H1 (cell line): ENCODE data around the gene SF3A2. TPM values are rescaled to one million over a fixed set of nuclear protein-coding genes. Genes with fewer than 3 reads are reported as not detected.

Experiments
- BCL11A ChIP-seq, 2 experiments: IDR thresholded peaks; one replicate each; pipeline ENCODE4 v1.6.1; 2011; ENCODE audit warnings: low read depth in 2 of 2, low read length in 2 of 2, mild to moderate bottlenecking in 2 of 2
- BRCA1 ChIP-seq: IDR thresholded peaks from 2 replicates; pipeline ENCODE4 v1.6.1; 2012; ENCODE audit warnings: low read depth, low read length, improper control_type of control experiment
- CBX5 ChIP-seq: fragments of 300-800, 300-1000 bp; sonication (generic); IDR thresholded peaks from 2 replicates; pipeline ENCODE4 v1.7.1; 2016; ENCODE audit warnings: antibody characterized with exemption, low read length, low read depth
- E2F6 ChIP-seq: IDR thresholded peaks from 2 replicates; pipeline ENCODE4 v1.6.1; 2012; ENCODE audit warnings: inconsistent platforms
- EGR1 ChIP-seq: IDR thresholded peaks from 2 replicates; pipeline ENCODE4 v1.6.1; 2011; ENCODE audit warnings: low read depth, low read length, borderline replicate concordance
- NANOG ChIP-seq: IDR thresholded peaks from 2 replicates; pipeline ENCODE4 v1.6.1; 2011; ENCODE audit warnings: low read length, low read depth, mild to moderate bottlenecking, inconsistent platforms; ENCODE audit not compliant: insufficient read depth, poor library complexity, severe bottlenecking
- POLR2A ChIP-seq, 2 experiments: IDR thresholded peaks; 1 replicate in 1 of 2; 2 replicates in 1 of 2; pipeline ENCODE4 v1.6.1; 2011; ENCODE audit warnings: low read depth in 2 of 2, low read length in 2 of 2, mild to moderate bottlenecking in 2 of 2; ENCODE audit errors: control extremely low read depth in 1 of 2
- RBBP5 ChIP-seq: IDR thresholded peaks from 2 replicates; pipeline ENCODE4 v1.7.1; 2012; ENCODE audit warnings: low read depth, mild to moderate bottlenecking, inconsistent platforms, low read length, moderate library complexity, borderline replicate concordance
- RNF2 ChIP-seq: fragments of 200-900, 300-1000 bp; sonication (generic); IDR thresholded peaks from 2 replicates; pipeline ENCODE4 v1.7.1; 2016; ENCODE audit warnings: borderline replicate concordance, low read depth, mild to moderate bottlenecking, antibody characterized with exemption, low read length; ENCODE audit not compliant: poor library complexity, severe bottlenecking; ENCODE audit errors: missing control alignments
- TBP ChIP-seq: IDR thresholded peaks from 2 replicates; pipeline ENCODE4 v1.6.1; 2011; ENCODE audit warnings: low read depth, low read length, improper control_type of control experiment
- polyA plus RNA-seq, 7 experiments: library from polyadenylated mRNA; depleted of rRNA in 3 of 7; stranded (reverse) in 5 of 7; unstranded in 2 of 7; fragments of >200 nt in 5 of 7; fragments of 200-250 nt in 2 of 7; gene quantifications; 1 replicate in 5 of 7; 2 replicates in 1 of 7; 4 replicates in 1 of 7; pipeline versions ENCODE4 v1.2.1 to v1.2.3, GENCODE V29; 2011 to 2013; ENCODE audit warnings: missing spikeins in 2 of 7, mixed read lengths in 2 of 7
- total RNA-seq: library from RNA; stranded (reverse); fragmentation: NEBNext Ultra II Directional; extraction: Animal tissue kit (Norgen Biotek cat#: 25700); gene quantifications from 2 replicates; pipeline ENCODE4 v1.2.1, GENCODE V29; 2021

Gene SF3A2
- total and polyA plus RNA-seq, 2 of the 8 experiments (the other 6 are each of a cell fraction or from before 2014, with no cell fraction given): 15.3 to 146 TPM

- no peak for TF ChIP-seq TBP
- no peak for TF ChIP-seq RNF2
- no peak for TF ChIP-seq RBBP5
- no peak for TF ChIP-seq CBX5
- no peak for TF ChIP-seq NANOG
- no peak for TF ChIP-seq POLR2A (IDR thresholded peaks at IDR 0.05; ENCODE audit: control extremely low read depth in 1 of 2, low read depth in 2 of 2, low read length in 2 of 2)
- TF ChIP-seq BCL11A (IDR thresholded peaks at IDR 0.05; ENCODE audit: low read depth in 2 of 2, low read length in 2 of 2): no peak
- no peak for TF ChIP-seq EGR1
- no peak for TF ChIP-seq E2F6
- TF ChIP-seq BRCA1: no peak
Measured at GRCh38 chr19:2226051-2226839, 10.4 kb upstream of the SF3A2 start (continued).
